PFSK-1 (cell line): Measurements from ENCODE around the gene GPAM.

Experiments
- FOXP2 ChIP-seq: optimal IDR thresholded peaks from 2 replicates; pipeline ENCODE3; 2011; ENCODE audit warnings: borderline replicate concordance, control low read depth, inconsistent platforms; ENCODE audit not compliant: insufficient read depth; ENCODE audit errors: extremely low read length, extremely low read depth
- POLR2AphosphoS5 ChIP-seq: IDR thresholded peaks from 2 replicates; pipeline ENCODE4 v1.6.1; 2012; ENCODE audit warnings: low read depth, mild to moderate bottlenecking, control low read depth, low read length, moderate library complexity
- SIN3A ChIP-seq: IDR thresholded peaks from 2 replicates; pipeline ENCODE4 v1.6.1; 2012; ENCODE audit warnings: mild to moderate bottlenecking, low read length, moderate library complexity, borderline replicate concordance; ENCODE audit not compliant: insufficient read depth
- TAF1 ChIP-seq: IDR thresholded peaks from 2 replicates; pipeline ENCODE4 v1.6.1; 2012; ENCODE audit warnings: low read length, control low read depth, borderline replicate concordance; ENCODE audit not compliant: insufficient read depth
- TF ChIP-seq, protein P1 (sequence below), 2 experiments: IDR thresholded peaks; 2 replicates each; pipeline versions ENCODE4 v1.6.1 to v1.8.0; 2011 to 2012; ENCODE audit warnings: low read depth in 2 of 2, low read length in 2 of 2, control low read depth in 1 of 2, inconsistent platforms in 1 of 2, mild to moderate bottlenecking in 1 of 2, moderate library complexity in 1 of 2; ENCODE audit not compliant: insufficient read depth in 1 of 2

The GPAM gene

DNA sequence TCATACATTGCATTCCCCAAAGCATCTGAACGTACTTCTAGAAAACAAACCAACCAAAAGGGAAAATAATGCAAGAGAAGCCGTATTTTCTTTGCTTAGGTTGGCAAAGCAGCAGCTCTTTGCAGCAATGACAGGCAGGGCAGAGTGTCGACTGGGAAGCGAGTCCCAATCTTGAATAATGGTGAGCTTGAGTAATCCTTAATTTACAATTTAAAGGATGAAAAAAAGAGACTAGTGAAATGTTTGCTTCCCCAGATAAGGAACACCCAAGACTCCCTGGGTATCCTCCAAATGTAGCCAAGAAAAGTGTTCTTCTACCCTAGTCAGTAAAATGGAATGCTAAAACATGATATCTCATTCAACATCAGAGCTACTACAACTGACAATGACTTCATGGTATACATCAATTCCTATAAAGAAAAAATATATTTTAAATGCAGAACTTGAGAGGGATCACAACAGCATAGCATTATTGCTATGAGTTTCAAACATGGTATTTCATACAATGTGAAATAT lies 32.0 kb downstream of the GPAM start:
- TF ChIP-seq POLR2AphosphoS5 (no peak), FOXP2 (no peak), TAF1 (no peak), SIN3A (no peak)
- TF ChIP-seq, protein P1, sequence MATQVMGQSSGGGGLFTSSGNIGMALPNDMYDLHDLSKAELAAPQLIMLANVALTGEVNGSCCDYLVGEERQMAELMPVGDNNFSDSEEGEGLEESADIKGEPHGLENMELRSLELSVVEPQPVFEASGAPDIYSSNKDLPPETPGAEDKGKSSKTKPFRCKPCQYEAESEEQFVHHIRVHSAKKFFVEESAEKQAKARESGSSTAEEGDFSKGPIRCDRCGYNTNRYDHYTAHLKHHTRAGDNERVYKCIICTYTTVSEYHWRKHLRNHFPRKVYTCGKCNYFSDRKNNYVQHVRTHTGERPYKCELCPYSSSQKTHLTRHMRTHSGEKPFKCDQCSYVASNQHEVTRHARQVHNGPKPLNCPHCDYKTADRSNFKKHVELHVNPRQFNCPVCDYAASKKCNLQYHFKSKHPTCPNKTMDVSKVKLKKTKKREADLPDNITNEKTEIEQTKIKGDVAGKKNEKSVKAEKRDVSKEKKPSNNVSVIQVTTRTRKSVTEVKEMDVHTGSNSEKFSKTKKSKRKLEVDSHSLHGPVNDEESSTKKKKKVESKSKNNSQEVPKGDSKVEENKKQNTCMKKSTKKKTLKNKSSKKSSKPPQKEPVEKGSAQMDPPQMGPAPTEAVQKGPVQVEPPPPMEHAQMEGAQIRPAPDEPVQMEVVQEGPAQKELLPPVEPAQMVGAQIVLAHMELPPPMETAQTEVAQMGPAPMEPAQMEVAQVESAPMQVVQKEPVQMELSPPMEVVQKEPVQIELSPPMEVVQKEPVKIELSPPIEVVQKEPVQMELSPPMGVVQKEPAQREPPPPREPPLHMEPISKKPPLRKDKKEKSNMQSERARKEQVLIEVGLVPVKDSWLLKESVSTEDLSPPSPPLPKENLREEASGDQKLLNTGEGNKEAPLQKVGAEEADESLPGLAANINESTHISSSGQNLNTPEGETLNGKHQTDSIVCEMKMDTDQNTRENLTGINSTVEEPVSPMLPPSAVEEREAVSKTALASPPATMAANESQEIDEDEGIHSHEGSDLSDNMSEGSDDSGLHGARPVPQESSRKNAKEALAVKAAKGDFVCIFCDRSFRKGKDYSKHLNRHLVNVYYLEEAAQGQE (IDR thresholded peaks at IDR 0.05; ENCODE audit: insufficient read depth in 1 of 2, low read depth in 2 of 2, low read length in 2 of 2) = no peak

DNA sequence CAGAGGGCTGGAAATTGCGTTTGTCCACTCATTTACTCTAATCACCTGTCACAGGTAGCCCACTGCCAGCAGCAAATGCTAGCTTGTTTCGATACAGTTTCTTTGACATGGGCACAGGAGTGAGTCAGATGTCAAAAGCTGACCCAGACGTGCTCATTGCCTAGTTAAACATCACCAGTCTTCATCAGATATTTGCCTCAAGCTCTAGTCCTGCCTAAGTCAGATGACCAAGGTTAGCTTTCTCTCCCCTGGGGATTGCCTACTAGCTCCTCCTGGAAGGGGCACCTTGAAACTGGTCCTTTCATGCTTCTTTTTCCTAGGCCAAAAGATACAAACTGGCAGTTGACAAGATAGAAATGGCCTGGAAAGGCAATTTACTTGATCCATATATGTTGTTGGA lies 35.2 kb downstream of the GPAM start:
- TF ChIP-seq POLR2AphosphoS5 (no peak), SIN3A (no peak), FOXP2 (no peak), TAF1 (no peak)
- TF ChIP-seq, protein P1 (IDR thresholded peaks at IDR 0.05; ENCODE audit: insufficient read depth in 1 of 2, low read depth in 2 of 2, low read length in 2 of 2) = no peak

DNA sequence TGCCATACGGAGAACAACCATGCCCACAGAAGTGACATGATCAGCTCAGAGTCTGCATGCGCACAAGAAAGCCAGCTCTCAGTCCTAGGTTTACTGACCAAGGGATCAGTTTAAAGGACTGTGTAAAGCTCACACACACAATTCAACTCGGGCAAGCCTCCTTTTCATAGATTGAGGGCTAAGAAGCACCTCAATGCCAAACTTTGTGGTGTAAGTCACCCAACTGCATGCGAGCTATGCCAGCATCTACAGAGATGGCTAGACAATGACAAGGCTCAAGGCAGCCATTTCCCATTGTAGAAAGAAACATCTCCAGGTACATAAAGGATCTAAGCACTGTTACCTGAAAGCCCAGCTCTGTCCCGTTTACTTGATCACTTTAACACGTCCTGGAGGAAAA lies 36.8 kb downstream of the GPAM start:
- TF ChIP-seq SIN3A (no peak), POLR2AphosphoS5 (no peak), FOXP2 (no peak), TAF1 (no peak)
- TF ChIP-seq, protein P1 (IDR thresholded peaks at IDR 0.05; ENCODE audit: insufficient read depth in 1 of 2, low read depth in 2 of 2, low read length in 2 of 2) = no peak

DNA sequence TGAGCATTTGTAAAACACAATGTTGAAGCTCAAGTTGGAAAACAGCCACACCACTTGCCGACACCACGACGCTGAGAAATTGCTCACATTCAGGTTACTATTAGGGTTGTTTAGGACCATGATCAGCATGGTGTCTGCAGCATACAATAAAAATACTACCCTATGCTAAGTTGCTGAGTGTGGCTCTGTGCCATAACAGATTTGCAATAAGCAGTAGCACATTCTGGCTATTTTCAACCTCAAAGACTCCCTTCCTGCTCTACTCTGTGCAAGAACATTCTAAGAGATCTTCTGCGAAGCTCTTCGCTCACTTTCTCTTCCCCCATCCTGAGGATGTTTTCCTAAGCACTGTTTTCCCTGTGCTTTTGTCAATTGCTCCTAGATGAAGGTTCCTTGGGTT lies 38.3 kb downstream of the GPAM start:
- no peak for TF ChIP-seq SIN3A
- TF ChIP-seq, protein P1 (IDR thresholded peaks at IDR 0.05; ENCODE audit: insufficient read depth in 1 of 2, low read depth in 2 of 2, low read length in 2 of 2) = no peak
- TF ChIP-seq TAF1 = no peak
- no peak for TF ChIP-seq FOXP2
- no peak for TF ChIP-seq POLR2AphosphoS5

DNA sequence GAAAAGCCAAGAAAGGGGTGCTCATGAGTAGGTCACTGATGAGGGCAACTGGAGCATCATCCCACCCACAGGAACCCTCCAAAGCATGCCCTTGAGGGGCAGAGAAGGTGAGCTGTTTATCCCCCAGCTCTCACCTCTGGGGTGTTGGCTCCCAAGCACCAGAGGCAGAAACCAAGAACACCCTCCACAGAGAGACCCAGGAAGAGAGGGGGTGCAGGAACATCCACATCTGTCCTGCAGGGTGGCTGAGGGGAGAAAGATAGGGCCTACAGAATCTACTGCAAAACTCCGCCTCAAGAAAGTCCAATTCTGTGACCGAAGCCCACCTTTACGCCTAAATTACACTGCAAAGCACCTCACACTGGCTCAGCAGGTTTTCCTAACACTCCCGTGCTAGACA lies 40.1 kb downstream of the GPAM start:
- TF ChIP-seq FOXP2 = no peak
- TF ChIP-seq TAF1 = no peak
- TF ChIP-seq, protein P1 (IDR thresholded peaks at IDR 0.05; ENCODE audit: insufficient read depth in 1 of 2, low read depth in 2 of 2, low read length in 2 of 2) = no peak
- no peak for TF ChIP-seq POLR2AphosphoS5
- TF ChIP-seq SIN3A = no peak
